ENCODE measurements around the gene ABHD3.

DNA sequence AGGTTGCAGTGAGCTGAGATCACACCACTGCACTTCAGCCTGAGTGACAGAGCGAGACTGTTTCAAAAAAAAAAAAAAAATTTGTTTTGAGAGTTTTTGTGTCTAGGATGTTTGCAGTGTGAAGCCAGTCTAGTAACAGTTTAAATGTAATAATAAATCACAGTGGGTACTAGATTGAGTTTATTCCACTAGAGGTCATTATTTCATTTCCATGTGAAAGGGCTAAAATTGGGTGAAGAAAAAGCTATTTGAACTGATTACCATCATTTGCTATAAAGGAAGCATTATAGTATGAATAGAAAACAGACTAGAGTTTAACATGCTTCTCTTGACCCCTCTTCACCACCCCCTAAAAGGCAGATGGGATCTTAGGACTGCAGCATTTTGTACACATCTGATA lies 72.2 kb downstream of the ABHD3 start:
- TF ChIP-seq, protein P1, sequence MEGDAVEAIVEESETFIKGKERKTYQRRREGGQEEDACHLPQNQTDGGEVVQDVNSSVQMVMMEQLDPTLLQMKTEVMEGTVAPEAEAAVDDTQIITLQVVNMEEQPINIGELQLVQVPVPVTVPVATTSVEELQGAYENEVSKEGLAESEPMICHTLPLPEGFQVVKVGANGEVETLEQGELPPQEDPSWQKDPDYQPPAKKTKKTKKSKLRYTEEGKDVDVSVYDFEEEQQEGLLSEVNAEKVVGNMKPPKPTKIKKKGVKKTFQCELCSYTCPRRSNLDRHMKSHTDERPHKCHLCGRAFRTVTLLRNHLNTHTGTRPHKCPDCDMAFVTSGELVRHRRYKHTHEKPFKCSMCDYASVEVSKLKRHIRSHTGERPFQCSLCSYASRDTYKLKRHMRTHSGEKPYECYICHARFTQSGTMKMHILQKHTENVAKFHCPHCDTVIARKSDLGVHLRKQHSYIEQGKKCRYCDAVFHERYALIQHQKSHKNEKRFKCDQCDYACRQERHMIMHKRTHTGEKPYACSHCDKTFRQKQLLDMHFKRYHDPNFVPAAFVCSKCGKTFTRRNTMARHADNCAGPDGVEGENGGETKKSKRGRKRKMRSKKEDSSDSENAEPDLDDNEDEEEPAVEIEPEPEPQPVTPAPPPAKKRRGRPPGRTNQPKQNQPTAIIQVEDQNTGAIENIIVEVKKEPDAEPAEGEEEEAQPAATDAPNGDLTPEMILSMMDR (conservative IDR thresholded peaks at IDR 0.05; ENCODE audit: low read length), result peak; percentile 41
- no peak for TF ChIP-seq EZH2phosphoT487 (IDR thresholded peaks at IDR 0.05; ENCODE audit: borderline replicate concordance)
